Fibroblast of lung (primary cell): Measurements from ENCODE around the gene ZNF365. TPM values are rescaled to one million over a fixed set of nuclear protein-coding genes. Genes with fewer than 3 reads are reported as not detected.

Source experiments
- DNase-seq, 2 donors: peaks; one replicate each; pipeline versions ENCODE4 v3.0.0 to v3.0.0-alpha.2; 2010; ENCODE audit warnings: low read depth in 2 of 2
- H2AFZ ChIP-seq: 2 replicates; pipeline ENCODE4 v1.5.1; 2012; ENCODE audit warnings: low read length, control low read depth, inconsistent platforms
- H3K27ac ChIP-seq: 2 replicates; pipeline ENCODE4 v1.5.1; 2011; ENCODE audit warnings: low read length, control low read depth; ENCODE audit not compliant: insufficient read depth
- H3K27me3 ChIP-seq: 2 replicates; pipeline ENCODE4 v1.5.1; 2011; ENCODE audit warnings: mild to moderate bottlenecking, low read length; ENCODE audit not compliant: control insufficient read depth, insufficient read depth
- H3K36me3 ChIP-seq: 2 replicates; pipeline ENCODE4 v1.5.1; 2011; ENCODE audit warnings: low read length; ENCODE audit not compliant: control insufficient read depth, insufficient read depth
- H3K4me1 ChIP-seq: 2 replicates; pipeline ENCODE4 v1.5.1; 2011; ENCODE audit warnings: low read length; ENCODE audit not compliant: control insufficient read depth, insufficient read depth; ENCODE audit errors: extremely low read depth
- H3K4me2 ChIP-seq: 2 replicates; pipeline ENCODE4 v1.5.1; 2011; ENCODE audit warnings: low read length, control low read depth; ENCODE audit not compliant: insufficient read depth; ENCODE audit errors: extremely low read depth
- H3K4me3 ChIP-seq, 4 experiments: fragments of 200-600 bp in 1 of 4; sonication (generic) in 1 of 4; replicated peaks in 1 of 4; 2 replicates each; pipeline ENCODE4 v1.5.1; 2011 to 2016; ENCODE audit warnings: low read length in 4 of 4, low read depth in 3 of 4, mild to moderate bottlenecking in 3 of 4, control low read depth in 2 of 4, inconsistent platforms in 1 of 4, mixed read lengths in 1 of 4; ENCODE audit not compliant: insufficient read depth in 1 of 4; ENCODE audit errors: control extremely low read depth in 1 of 4
- H3K79me2 ChIP-seq: 2 replicates; pipeline ENCODE4 v1.5.1; 2012; ENCODE audit warnings: mild to moderate bottlenecking, low read length, inconsistent platforms; ENCODE audit not compliant: control insufficient read depth, insufficient read depth
- H3K9ac ChIP-seq: 2 replicates; pipeline ENCODE4 v1.5.1; 2011; ENCODE audit warnings: mild to moderate bottlenecking, low read length, control low read depth; ENCODE audit not compliant: insufficient read depth
- H3K9me3 ChIP-seq: 2 replicates; pipeline ENCODE4 v1.5.1; 2012; ENCODE audit warnings: low read depth, low read length; ENCODE audit not compliant: control insufficient read depth, insufficient read depth
- H4K20me1 ChIP-seq: 2 replicates; pipeline ENCODE4 v1.5.1; 2011; ENCODE audit warnings: low read length; ENCODE audit not compliant: control insufficient read depth, insufficient read depth; ENCODE audit errors: extremely low read depth
- EZH2 ChIP-seq: IDR thresholded peaks from 2 replicates; pipeline ENCODE4 v1.5.1; 2012; ENCODE audit warnings: low read length, control low read depth, mild to moderate bottlenecking; ENCODE audit errors: missing control alignments
- polyA plus RNA-seq, 2 donors: library from polyadenylated mRNA; depleted of rRNA in 1 of 2; stranded (reverse) in 1 of 2; unstranded in 1 of 2; fragments of >200 nt; gene quantifications; 2 replicates each; pipeline ENCODE4 v1.2.1, GENCODE V29; 2011 to 2012; ENCODE audit warnings: missing spikeins in 1 of 2
- total RNA-seq: library from RNA; depleted of rRNA; stranded (reverse); fragments of >200 nt; gene quantifications from 2 replicates; pipeline ENCODE4 v1.2.1, GENCODE V29; 2014
- TF ChIP-seq, protein P1 (sequence below), 2 donors: IDR thresholded peaks in 1 of 2; conservative IDR thresholded peaks in 1 of 2; 1 replicate in 1 of 2; 2 replicates in 1 of 2; pipeline ENCODE4 v1.5.1; 2011 to 2012; ENCODE audit warnings: low read length in 2 of 2, control low read depth in 1 of 2, inconsistent platforms in 1 of 2, low read depth in 1 of 2, mild to moderate bottlenecking in 1 of 2

ZNF365 gene
- total and polyA plus RNA-seq, 2 donors (not counting 1 experiment from before 2014, with no cell fraction given), result 1.2 to 5.8 TPM

DNA sequence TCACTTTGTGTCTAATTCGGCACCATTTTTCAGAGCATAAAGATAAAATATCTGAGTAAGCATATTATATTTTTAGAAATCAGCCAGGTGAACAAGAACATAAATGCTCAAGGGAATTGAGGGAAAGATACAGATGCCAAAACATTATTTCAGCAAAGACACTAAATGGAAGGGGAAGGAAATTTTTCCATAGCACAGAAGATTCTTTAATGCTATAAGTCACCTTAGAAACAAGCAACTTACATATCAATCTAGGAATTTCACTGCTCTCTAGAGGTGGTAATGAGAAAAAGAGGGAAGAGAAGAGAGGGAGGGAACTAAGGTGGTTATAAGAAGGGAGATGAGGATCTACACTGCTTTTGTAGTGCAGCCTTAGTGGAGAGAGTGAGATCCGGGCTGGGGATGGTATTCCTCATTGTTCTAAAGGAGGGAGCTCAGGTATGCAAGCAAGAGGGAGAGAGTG is 20.4 kb downstream of the ZNF365 start:
- Histone ChIP-seq H3K9ac (no peak overlapping the region), H3K36me3 (no peaks in the 10 kb centered on the region), H3K4me3 (no peak overlapping the region), H3K9me3 (no peaks in the 10 kb centered on the region), H2AFZ (no peak overlapping the region), H3K4me2 (no peak overlapping the region), H3K27me3 (no peaks in the 10 kb centered on the region), H3K27ac (no peak overlapping the region), H3K79me2 (no peaks in the 10 kb centered on the region), H3K4me1 (no peaks in the 10 kb centered on the region), H4K20me1 (no peaks in the 10 kb centered on the region)
- no peak for DNase-seq
- TF ChIP-seq, protein P1, sequence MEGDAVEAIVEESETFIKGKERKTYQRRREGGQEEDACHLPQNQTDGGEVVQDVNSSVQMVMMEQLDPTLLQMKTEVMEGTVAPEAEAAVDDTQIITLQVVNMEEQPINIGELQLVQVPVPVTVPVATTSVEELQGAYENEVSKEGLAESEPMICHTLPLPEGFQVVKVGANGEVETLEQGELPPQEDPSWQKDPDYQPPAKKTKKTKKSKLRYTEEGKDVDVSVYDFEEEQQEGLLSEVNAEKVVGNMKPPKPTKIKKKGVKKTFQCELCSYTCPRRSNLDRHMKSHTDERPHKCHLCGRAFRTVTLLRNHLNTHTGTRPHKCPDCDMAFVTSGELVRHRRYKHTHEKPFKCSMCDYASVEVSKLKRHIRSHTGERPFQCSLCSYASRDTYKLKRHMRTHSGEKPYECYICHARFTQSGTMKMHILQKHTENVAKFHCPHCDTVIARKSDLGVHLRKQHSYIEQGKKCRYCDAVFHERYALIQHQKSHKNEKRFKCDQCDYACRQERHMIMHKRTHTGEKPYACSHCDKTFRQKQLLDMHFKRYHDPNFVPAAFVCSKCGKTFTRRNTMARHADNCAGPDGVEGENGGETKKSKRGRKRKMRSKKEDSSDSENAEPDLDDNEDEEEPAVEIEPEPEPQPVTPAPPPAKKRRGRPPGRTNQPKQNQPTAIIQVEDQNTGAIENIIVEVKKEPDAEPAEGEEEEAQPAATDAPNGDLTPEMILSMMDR (conservative IDR thresholded peaks at IDR 0.05 in 1 of 2, IDR thresholded peaks at IDR 0.05 in 1 of 2; ENCODE audit: low read depth in 1 of 2, low read length in 2 of 2), result no peak
- no peak for TF ChIP-seq EZH2

DNA sequence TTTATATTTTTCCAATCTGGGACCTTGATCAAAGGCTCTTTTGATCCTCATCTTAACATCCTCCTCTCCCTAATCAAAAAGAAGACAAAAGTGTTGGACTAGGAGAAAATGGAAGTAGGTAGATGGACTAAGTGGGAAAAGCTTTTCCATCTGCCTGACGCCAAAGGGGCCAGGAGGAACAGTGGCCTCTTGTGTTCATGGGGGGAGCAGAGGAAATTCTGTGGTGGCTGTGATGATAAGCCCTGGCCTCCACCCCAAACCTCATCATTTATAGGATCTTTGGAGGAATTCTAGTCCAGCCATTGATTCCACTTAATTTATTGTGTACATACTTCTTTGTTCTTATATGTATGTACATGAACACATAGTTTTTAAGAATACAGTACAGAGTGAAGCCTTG is 21.7 kb downstream of the ZNF365 start:
- Histone ChIP-seq H2AFZ (no peak overlapping the region), H3K27ac (no peak overlapping the region), H3K4me3 (no peak overlapping the region), H3K36me3 (no peaks in the 10 kb centered on the region), H4K20me1 (no peaks in the 10 kb centered on the region), H3K9me3 (no peaks in the 10 kb centered on the region), H3K79me2 (no peaks in the 10 kb centered on the region), H3K4me1 (no peaks in the 10 kb centered on the region), H3K9ac (no peak overlapping the region), H3K27me3 (no peaks in the 10 kb centered on the region), H3K4me2 (no peak overlapping the region)
- no peak for DNase-seq
- TF ChIP-seq EZH2, result no peak
- TF ChIP-seq, protein P1 (conservative IDR thresholded peaks at IDR 0.05 in 1 of 2, IDR thresholded peaks at IDR 0.05 in 1 of 2; ENCODE audit: low read depth in 1 of 2, low read length in 2 of 2), result no peak

DNA sequence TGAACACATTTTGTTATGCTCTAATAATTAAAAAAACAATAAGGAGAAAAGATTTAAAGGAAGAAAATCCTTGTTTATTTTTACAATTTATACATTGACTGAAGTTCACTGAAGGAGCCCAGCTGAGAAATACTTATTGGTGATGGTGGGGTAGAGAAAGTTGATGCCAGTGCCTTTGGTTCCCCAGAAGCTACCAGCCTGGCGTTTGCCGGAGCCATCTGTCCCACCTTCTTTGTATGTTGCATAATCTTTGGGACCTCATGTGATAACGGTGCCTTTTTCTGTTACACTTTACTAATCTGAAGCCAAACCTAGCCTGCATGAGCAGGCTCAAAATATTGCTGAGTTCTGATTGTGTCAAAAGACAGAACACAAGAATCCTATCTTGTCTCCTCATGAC is 22.7 kb downstream of the ZNF365 start:
- no peaks in the 10 kb centered on the region for H3K9me3 ChIP-seq
- no peak overlapping the region for H3K27ac ChIP-seq
- no peak overlapping the region for H3K4me2 ChIP-seq
- no peak for DNase-seq
- no peaks in the 10 kb centered on the region for H3K36me3 ChIP-seq
- H3K27me3 ChIP-seq, result no peaks in the 10 kb centered on the region
- H3K79me2 ChIP-seq, result no peaks in the 10 kb centered on the region
- no peak for TF ChIP-seq EZH2
- TF ChIP-seq, protein P1 (conservative IDR thresholded peaks at IDR 0.05 in 1 of 2, IDR thresholded peaks at IDR 0.05 in 1 of 2; ENCODE audit: low read depth in 1 of 2, low read length in 2 of 2), result no peak
- no peaks in the 10 kb centered on the region for H3K4me1 ChIP-seq
- no peak overlapping the region for H3K4me3 ChIP-seq
- H2AFZ ChIP-seq, result no peak overlapping the region
- no peak overlapping the region for H3K9ac ChIP-seq
- no peaks in the 10 kb centered on the region for H4K20me1 ChIP-seq
